ENCODE measurements around the gene C19orf81.

The C19orf81 gene

DNA sequence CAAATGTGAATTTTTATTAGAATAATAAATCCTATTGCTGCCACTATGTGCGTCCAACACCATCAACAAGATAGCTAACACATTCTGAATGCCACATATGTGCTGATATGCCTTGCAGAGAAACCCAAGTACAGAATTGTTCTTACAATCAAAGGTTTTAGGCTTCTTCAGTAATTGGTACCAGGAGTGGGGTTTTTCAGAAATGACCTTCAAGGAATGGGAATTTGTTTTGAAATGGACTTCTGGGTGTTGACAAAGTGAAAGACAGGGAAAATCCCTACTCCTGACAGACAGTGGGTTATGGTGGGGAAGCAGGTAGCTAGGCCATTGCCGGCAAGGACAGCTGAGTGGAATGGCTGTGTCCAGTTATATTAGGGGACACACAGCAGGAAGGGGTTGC lies 15.3 kb upstream of the C19orf81 start:
- no peak for DNase-seq (ENCODE audit: insufficient read length, low spot score)
- no peak for TF ChIP-seq CTCF (IDR thresholded peaks at IDR 0.05; ENCODE audit: insufficient read depth, missing control alignments)
- FAIRE-seq: no peak

GRCh38 chr19:50636317-50637085 lies 12.7 kb upstream of the C19orf81 start:
- FAIRE-seq: no peak
- no peak for TF ChIP-seq CTCF (IDR thresholded peaks at IDR 0.05; ENCODE audit: insufficient read depth, missing control alignments)
- no peak for DNase-seq (ENCODE audit: insufficient read length, low spot score)

- no peak for DNase-seq (ENCODE audit: insufficient read length, low spot score)
- FAIRE-seq: no peak
- TF ChIP-seq CTCF (IDR thresholded peaks at IDR 0.05; ENCODE audit: insufficient read depth, missing control alignments): no peak
These were observed 10.6 kb upstream of the C19orf81 start for GRCh38 chr19:50638600-50638999.

GRCh38 chr19:50639121-50640112 lies 9.8 kb upstream of the C19orf81 start, which contains the start of gene SYT3:
Gene SYT3, minus strand, starts transcription at chr19:50639881. Its CDS starts 2,470 bp downstream, at chr19:50637411.
- DNase-seq (ENCODE audit: insufficient read length, low spot score) (peak; percentile 93), FAIRE-seq (no peak)
- TF ChIP-seq CTCF (IDR thresholded peaks at IDR 0.05; ENCODE audit: insufficient read depth, missing control alignments): no peak

GRCh38 chr19:50640368-50640767 lies 8.9 kb upstream of the C19orf81 start:
- DNase-seq (ENCODE audit: insufficient read length, low spot score) (no peak), FAIRE-seq (no peak)
- no peak for TF ChIP-seq CTCF (IDR thresholded peaks at IDR 0.05; ENCODE audit: insufficient read depth, missing control alignments)

DNA sequence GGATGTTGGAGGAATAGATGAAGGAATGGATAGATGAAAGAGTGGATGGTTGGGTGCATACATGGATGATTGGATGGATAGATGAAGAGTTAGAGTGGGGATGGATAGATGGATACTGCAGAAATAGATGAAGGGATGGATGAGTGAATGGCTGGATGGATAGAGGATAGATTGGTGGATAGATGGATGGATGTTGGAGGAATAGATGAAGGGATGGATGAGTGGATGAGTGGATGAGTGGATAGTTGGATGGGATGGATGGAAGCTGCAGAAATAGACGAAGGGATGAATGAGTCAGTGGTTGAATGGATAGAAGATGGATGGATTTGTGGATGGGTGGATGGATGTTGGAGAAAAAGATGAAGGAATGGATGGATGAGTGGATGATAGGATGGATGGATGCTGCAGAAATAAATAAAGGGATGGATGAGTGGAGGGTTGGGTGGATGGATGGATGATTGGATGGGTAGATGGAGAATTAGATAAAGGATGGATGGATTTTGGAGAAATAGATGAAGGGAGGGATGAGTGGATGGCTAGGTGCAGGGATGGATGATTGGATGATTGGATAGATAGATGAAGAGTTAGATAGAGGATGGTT lies 4.8 kb upstream of the C19orf81 start:
- TF ChIP-seq CTCF (IDR thresholded peaks at IDR 0.05; ENCODE audit: insufficient read depth, missing control alignments): no peak
- no peak for DNase-seq (ENCODE audit: insufficient read length, low spot score)
- FAIRE-seq: no peak

All from D721Med (cell line).